Motor neuron (in vitro differentiated cells): ENCODE measurements around the gene CLEC4M. TPM values are rescaled to one million over a fixed set of nuclear protein-coding genes. Genes with fewer than 3 reads are reported as not detected.
"Not testable (repeated sequence)": the region's sequence is repeated elsewhere in the genome, so short reads cannot be mapped to it uniquely, and the experiment has no call there.

ENCODE experiments used
- ATAC-seq, 8 experiments: fragments of 200-7000 bp; cut with Tn5 transposase; replicated peaks in 6 of 8; 2 replicates each; pipeline ENCODE4 v1.8.0; 2021; ENCODE audit warnings: mild to moderate bottlenecking in 8 of 8, moderate library complexity in 8 of 8
- H3K27ac ChIP-seq, 2 donors: fragments of 250-450 bp; sonication (Bioruptor Pico); 2 replicates each; pipeline ENCODE4 v1.9.0; 2021; ENCODE audit warnings: antibody characterized with exemption in 2 of 2, mild to moderate bottlenecking in 2 of 2, moderate library complexity in 1 of 2
- H3K4me1 ChIP-seq, 2 donors: fragments of 250-450 bp; sonication (Bioruptor Pico); replicated peaks in 1 of 2; 2 replicates each; pipeline ENCODE4 v1.6.1; 2021; ENCODE audit warnings: antibody characterized with exemption in 2 of 2, mild to moderate bottlenecking in 2 of 2, moderate library complexity in 1 of 2
- H3K4me3 ChIP-seq, 5 donors: fragments of 250-450 bp; sonication (Bioruptor Pico); 2 replicates each; pipeline ENCODE4 v1.9.0; 2021; ENCODE audit warnings: antibody characterized with exemption in 5 of 5, mild to moderate bottlenecking in 5 of 5, moderate library complexity in 4 of 5
- WGBS, 10 experiments: fragments of 450-650 bp; shearing (Covaris generic); methylation state at CpG; one replicate each; pipeline ENCODE4 v1.0.0; 2022; 5-methylcytosine and 5-hydroxymethylcytosine counted together
- in situ Hi-C, 9 experiments: fragments of 400-800 bp; cut with MboI; loops; one replicate each; pipeline ENCODE4 v1.15.0; 2021; ENCODE audit warnings: low sequenced_read_pairs in 9 of 9, low pct_unique_long_range_greater_than_20kb in 2 of 9; ENCODE audit not compliant: unreplicated experiment in 9 of 9
- total RNA-seq, 8 experiments: library from RNA; unstranded; fragments of 300-600 nt; gene quantifications; 2 replicates each; pipeline versions ENCODE4 v1.2.3 to v1.2.4, GENCODE V29; 2022

Gene CLEC4M
- total RNA-seq, 8 experiments from 2014 or later, result 0.10 to 0.71 (median 0.24) TPM; not detected in 4

DNA sequence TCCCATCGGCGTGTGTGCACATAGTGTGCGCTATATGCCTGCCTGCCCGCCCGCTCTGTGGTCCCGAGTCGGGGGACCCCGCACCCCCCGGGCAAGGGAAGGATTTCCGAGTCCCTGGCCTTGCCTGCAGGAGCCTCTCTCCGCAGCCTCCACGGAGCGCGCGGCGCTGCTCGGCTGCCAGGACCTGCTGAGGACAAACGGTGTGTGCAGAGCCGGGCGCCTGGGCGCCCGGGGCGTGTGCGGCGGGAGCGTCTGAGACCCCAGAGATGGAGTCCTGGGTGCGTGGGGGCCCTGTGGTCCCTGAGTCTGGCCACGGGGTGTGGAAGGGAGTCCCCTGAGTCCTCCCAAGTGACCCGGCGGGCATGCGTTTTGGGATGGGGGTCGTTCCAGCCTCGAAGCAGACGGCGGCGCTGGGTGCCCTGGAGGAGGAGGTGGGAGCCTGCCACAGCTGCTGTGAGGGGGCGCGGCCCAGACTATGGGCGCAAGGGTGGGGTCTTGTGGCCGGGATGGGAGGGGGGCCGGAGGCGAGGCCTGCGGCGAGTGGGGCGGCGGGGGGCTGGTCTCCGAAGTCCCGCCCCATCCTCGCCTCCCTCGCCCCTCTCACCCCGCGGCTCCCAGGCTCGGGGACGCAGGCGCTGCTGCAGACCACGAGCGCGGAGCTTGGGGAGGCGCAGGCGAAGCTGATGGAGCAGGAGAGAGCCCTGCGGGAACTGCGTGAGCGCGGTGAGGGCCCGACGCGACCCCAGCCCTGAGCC, 25.3 kb downstream of the CLEC4M start:
- Histone ChIP-seq H3K4me1 (no peaks in the 10 kb centered on the region), H3K4me3 (no peak overlapping the region), H3K27ac (no peak overlapping the region)
- no CpG with 5 or more reads among the region's 67 CpGs for WGBS, 10 experiments
- in situ Hi-C loops, result loop anchor here in 1 of 9 experiments (25.0 kb wide), 1 partner anchor 201 kb away; the partner anchor contains the start of gene CAMSAP3
- peak in 3 of 8 experiments; percentile 22 to 27 (median 26) for ATAC-seq

DNA sequence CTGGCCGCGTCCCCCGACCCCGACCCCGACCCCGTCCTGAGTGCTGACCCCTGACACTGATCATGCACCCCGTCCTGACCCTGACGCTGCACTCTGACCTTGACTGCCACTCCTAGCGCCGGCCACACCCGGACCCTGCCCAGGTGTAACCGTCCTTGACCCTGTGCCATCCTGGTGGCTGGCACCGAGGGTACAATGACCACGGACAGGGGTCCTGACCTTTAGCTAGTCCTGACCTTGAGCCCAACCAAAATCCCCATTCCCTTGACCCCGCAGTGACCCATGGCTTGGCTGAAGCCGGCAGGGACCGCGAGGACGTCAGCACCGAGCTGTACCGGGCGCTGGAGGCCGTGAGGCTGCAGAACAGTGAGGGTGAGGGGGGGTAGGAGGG, 25.9 kb downstream of the CLEC4M start:
- no peaks in the 10 kb centered on the region for H3K4me1 ChIP-seq
- in situ Hi-C loops, result loop anchor here in 1 of 9 experiments (25.0 kb wide), 1 partner anchor 202 kb away; the partner anchor contains the start of gene CAMSAP3
- no peak for ATAC-seq
- no peak overlapping the region for H3K27ac ChIP-seq
- no peak overlapping the region for H3K4me3 ChIP-seq
- 0 to 3% methylated on average over 5 to 6 of the region's 23 CpGs; no CpG with 5 or more reads in 8 of the 10 experiments for WGBS, 10 experiments

DNA sequence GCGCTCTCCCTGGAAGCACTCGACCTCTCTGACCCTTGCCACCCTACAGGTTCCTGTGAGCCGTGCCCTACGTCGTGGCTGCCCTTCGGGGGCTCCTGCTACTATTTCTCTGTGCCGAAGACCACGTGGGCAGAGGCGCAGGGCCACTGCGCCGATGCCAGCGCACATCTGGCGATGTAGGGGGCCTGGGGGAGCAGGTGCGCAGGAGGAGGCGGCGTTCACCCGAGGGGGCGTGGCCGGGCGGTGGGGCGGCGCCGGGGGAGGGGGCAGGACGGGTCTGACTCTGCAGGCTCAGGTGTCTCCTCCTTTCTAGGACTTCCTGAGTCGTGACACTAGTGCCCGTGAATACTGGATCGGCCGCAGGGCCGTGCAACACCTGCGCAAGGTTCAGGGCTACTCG, 26.4 kb downstream of the CLEC4M start:
- no CpG with 5 or more reads among the region's 31 CpGs for WGBS, 10 experiments
- Histone ChIP-seq H3K4me3 (no peak overlapping the region), H3K4me1 (no peaks in the 10 kb centered on the region), H3K27ac (no peak overlapping the region)
- ATAC-seq, result no peak
- in situ Hi-C loops, result loop anchor here in 1 of 9 experiments (25.0 kb wide), 1 partner anchor 202 kb away; the partner anchor contains the start of gene CAMSAP3

DNA sequence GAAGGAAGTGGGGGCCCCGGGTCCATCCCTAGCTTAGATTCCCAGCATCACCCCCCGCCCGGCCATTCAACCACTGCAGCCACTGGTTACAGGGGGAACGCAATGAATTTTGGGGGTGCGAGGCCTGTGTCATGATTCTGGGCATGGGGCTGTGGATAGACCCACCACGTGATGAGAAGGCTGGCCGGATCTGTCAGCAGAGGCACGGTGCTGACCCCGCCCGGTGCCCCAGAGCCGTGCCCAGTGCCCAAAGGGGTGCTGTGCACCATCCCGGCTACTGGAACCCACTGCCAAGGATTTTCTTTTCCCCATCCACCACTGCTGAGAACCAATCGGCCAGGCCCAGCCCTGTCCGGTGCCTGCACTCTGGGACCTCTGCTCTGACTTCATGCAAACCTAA, 27.4 kb downstream of the CLEC4M start:
- ATAC-seq, result no peak
- no peak overlapping the region for H3K27ac ChIP-seq
- 53 to 83% (median 58%) methylated on average over 3 to 5 of the region's 14 CpGs; no CpG with 5 or more reads in 5 of the 10 experiments for WGBS, 10 experiments
- H3K4me3 ChIP-seq, result no peak overlapping the region
- in situ Hi-C loops, result loop anchor here in 1 of 9 experiments (25.0 kb wide), 1 partner anchor 203 kb away; the partner anchor contains the start of gene CAMSAP3
- H3K4me1 ChIP-seq, result no peaks in the 10 kb centered on the region

DNA sequence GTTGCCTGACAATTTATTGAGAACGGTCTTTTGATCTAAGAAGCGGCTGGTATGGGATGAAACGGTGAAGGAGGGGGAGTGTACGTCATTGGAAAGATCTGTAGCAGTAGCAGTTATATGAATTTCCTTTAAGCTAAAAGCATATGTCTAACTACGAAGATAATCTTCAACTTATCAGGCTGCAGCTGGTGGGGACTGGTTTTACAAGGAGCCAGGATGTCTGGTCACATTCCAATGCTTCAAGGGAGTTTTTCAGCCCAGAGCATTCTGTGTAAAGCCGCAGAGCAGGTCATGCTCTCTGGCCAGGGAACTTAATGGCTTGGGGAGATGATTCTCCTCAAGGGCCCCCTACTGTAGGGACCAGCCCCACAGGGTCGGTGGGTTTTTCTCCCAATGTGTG, 29.2 kb downstream of the CLEC4M start:
- peak in 1 of 8 experiments; percentile 24 for ATAC-seq
- WGBS, 10 experiments, result 15 to 80% (median 42%) methylated on average over 1 to 6 of the region's 7 CpGs; no CpG with 5 or more reads in 2 of the 10 experiments
- in situ Hi-C loops, result loop anchor here in 1 of 9 experiments (25.0 kb wide), 1 partner anchor 205 kb away; the partner anchor contains the start of gene CAMSAP3
- no peak overlapping the region for H3K27ac ChIP-seq
- no peak overlapping the region for H3K4me3 ChIP-seq
- H3K4me1 ChIP-seq, result no peaks in the 10 kb centered on the region

DNA sequence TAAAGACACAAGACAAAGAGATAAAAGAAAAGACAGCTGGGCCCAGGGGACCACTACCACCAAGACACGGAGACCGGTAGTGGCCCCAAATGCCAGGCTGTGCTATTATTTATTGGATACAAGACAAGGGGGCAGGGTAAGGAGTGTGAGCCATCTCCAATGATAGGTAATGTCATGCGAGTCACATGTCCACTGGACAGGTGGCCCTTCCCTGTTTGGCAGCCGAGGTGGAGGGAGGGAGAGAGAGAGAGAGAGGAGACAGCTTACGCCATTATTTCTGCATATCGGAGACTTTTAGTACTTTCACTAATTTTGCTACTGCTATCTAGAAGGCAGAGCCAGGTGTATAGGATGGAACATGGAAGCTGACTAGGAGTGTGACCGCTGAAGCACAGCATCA, 29.7 kb downstream of the CLEC4M start:
- in situ Hi-C loops, result loop anchor here in 1 of 9 experiments (25.0 kb wide), 1 partner anchor 205 kb away; the partner anchor contains the start of gene CAMSAP3
- 0 to 83% (median 52%) methylated on average over 1 to 6 of the region's 7 CpGs; no CpG with 5 or more reads in 4 of the 10 experiments for WGBS, 10 experiments
- H3K27ac ChIP-seq, result not testable (repeated sequence)

DNA sequence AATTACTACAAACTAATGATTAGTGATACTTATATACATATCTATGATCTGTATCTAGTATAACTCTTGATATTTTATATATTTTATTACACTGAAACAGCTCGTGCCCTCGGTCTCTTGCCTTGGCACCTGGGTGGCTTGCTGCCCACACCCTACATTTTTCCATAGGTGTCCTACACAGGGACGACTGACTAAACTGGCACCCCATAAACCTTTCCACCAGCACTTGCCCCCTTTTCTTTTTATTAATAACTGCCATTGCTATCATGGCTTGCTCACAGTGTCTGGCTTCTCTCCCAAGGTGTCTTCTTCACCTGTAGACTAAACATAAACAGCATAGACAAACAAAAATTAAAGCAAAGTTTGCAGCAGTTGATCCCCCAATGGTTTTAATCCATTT, 30.4 kb downstream of the CLEC4M start:
- 0 to 80% (median 23%) methylated on average over 1 to 3 of the region's 3 CpGs; no CpG with 5 or more reads in 4 of the 10 experiments for WGBS, 10 experiments
- in situ Hi-C loops, result loop anchor here in 1 of 9 experiments (25.0 kb wide), 1 partner anchor 206 kb away; the partner anchor contains the start of gene CAMSAP3
- ATAC-seq, result no peak

More for the DNA sequence above, 29.7 kb downstream of the CLEC4M start:
- not testable (repeated sequence) for ATAC-seq, H3K4me3 ChIP-seq, H3K4me1 ChIP-seq

DNA sequence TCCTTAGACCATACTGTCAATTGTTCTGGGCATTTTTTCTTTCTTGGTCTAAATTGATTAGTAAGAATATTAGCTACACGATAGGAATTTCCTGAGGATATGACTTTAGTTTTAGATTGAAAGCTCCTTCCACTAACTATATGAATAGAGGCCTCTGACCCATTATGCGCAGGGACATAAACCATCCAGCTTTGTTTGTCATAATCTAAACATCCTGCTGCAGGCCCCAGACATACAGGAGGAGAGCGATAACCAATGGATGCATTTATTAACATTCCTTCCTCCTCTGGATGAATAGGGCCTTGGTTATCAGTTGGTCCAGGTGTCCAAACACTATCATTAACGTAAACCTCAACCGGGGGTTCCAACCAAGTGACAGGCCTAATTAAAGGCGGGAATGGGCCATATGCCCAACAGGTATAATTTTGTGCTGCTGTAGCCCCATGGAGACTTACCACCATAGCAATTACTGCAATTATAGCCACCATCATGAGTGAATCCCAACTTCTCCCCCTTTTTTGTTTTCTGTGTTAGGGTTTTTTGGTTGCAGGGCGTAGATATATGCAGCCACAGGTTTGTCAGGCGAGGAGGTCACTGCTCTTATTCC, 32.6 kb downstream of the CLEC4M start:
- in situ Hi-C loops, result loop anchor here in 1 of 9 experiments (25.0 kb wide), 1 partner anchor 208 kb away; the partner anchor contains the start of gene CAMSAP3
- Histone ChIP-seq H3K27ac (no peak overlapping the region), H3K4me1 (no peaks in the 10 kb centered on the region), H3K4me3 (no peak overlapping the region)
- no peak for ATAC-seq
- WGBS, 10 experiments, result 25 to 90% (median 53%) methylated on average over 2 to 7 of the region's 8 CpGs; no CpG with 5 or more reads in 1 of the 10 experiments

More for the DNA sequence above, 30.4 kb downstream of the CLEC4M start:
- Histone ChIP-seq H3K4me3 (no peak overlapping the region), H3K27ac (no peak overlapping the region), H3K4me1 (no peaks in the 10 kb centered on the region)

DNA sequence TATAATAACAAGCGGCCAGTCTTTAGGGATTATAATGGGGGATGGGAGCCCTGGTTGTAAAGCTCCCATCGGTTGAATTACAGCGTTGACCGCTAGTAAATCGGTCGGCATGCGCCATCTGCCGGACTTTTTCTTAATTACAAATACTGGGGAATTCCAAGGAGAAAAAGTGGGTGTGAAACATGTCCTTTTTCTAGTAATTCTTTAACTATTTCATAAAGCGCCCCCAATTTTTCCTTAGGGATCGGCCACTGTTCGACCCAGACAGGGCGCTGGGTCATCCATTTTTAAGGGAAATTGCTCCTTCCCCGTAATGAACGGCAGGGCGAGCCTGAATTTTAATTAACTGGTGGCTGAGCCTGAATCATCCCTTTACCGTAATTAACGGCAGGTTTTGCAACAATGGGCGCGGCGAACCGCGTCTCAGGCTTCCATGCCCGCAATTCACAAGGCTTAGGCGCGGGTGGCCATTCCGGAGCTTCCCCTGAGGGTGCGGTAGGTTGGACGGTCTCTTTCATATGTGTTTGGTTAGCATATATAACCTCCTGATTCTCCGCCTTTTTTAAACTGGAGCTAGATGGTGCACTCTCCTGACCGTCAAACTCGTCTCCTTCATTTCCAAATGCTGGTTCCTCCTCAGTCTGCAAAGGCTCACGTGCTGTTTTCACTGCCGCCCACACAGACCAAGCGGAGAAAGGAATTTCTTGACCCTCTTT, 36.8 kb downstream of the CLEC4M start:
- Histone ChIP-seq H3K27ac (no peak overlapping the region), H3K4me3 (peak overlapping the region in 2 of 5 donors; percentile 11 to 24), H3K4me1 (no peaks in the 10 kb centered on the region)
- peak; percentile 55 to 88 (median 68) for ATAC-seq
- WGBS, 10 experiments, result 0 to 14% (median 3%) methylated on average over 5 to 25 of the region's 34 CpGs; no CpG with 5 or more reads in 1 of the 10 experiments
- in situ Hi-C loops, result loop anchor here in 3 of 9 experiments (25.0 kb wide), 2 partner anchors 212 to 237 kb away; partner anchors contain the start of gene CAMSAP3 (in 2 of the 3)

DNA sequence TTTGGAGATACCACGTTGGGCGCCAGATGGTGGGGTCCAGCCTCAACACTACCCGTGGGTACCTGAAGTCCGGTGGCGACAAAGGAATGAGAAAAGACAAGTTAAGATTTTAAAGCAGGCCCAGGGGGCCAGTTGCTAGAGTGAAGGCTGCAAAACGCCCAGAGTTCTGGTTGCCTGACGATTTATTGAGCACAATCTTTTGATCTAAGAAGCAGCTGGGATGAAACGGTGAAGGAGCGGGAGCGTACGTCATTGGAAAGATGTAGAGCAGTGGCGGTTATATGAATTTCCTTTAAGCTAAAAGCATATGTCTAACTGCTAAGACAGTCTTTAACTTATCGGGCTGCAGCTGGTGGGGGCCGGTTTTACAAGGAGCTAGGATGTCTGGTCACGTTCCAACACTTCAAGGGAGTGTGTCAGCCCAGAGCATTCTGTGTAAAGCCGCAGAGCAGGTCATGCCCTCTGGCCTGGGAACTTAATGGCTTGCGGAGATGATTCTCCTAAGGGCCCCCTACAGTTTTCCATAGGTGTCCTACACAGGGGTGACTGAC, 38.1 kb downstream of the CLEC4M start:
- no peak overlapping the region for H3K27ac ChIP-seq
- in situ Hi-C loops, result loop anchor here in 2 of 9 experiments (25.0 kb wide), 2 partner anchors 214 to 239 kb away; partner anchors contain the start of gene CAMSAP3 (in 1 of the 2)
- H3K4me3 ChIP-seq, result no peak overlapping the region
- 11 to 83% (median 69%) methylated on average over 2 to 15 of the region's 17 CpGs for WGBS, 10 experiments
- H3K4me1 ChIP-seq, result no peaks in the 10 kb centered on the region
- ATAC-seq, result no peak

DNA sequence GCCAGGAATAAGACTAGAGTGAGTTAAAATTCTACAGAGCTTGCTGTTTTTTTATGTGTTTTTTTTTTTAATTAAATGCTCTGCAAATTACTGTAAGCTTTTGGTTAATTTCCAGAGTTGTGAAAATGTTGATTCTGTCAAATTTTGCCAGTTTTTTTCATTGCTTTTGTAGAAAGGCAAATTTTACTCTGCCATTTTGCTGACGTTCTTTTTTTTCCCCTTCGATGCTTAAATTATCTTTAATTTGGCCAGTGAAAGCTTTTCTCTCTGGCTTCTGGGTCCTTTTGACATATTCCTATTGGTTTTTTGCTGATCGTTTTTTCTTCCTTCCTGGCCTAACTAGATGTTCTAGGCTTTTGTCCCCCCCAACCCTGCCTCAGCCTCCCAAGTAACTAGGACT, 43.2 kb downstream of the CLEC4M start:
- Histone ChIP-seq H3K4me1 (no peaks in the 10 kb centered on the region), H3K27ac (no peak overlapping the region), H3K4me3 (no peak overlapping the region)
- ATAC-seq, result no peak
- in situ Hi-C loops, result loop anchor here in 2 of 9 experiments (25.0 kb wide), 2 partner anchors 219 to 244 kb away; partner anchors contain the start of gene CAMSAP3 (in 1 of the 2)
- WGBS, 10 experiments, result 9 to 71% (median 53%) methylated on average over 1 to 3 of the region's 3 CpGs

DNA sequence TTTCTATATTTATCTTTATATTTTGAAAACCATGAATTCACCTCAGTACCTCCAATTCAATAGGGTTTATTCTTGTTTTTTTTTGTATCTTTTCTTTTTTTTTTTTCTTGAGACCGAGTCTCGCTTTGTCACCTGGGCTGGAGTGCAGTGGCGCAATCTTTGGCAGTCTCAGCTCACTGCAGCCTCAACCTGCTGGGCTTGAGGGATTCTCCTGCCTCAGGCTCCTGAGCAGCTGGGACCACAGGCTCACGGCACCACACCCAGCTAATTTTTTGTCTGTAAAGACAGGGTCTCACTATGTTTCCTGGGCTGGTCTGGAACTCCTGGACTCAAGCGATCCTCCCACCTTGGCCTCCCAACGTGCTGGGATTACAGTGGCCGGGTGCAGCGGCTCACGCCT, 43.8 kb downstream of the CLEC4M start:
- ATAC-seq, result no peak
- Histone ChIP-seq H3K4me1 (no peaks in the 10 kb centered on the region), H3K27ac (no peak overlapping the region), H3K4me3 (no peak overlapping the region)
- in situ Hi-C loops, result loop anchor here in 2 of 9 experiments (25.0 kb wide), 2 partner anchors 220 to 245 kb away; partner anchors contain the start of gene CAMSAP3 (in 1 of the 2)
- 46 to 92% (median 64%) methylated on average over 1 to 6 of the region's 9 CpGs; no CpG with 5 or more reads in 5 of the 10 experiments for WGBS, 10 experiments
